IPS DF 6.9 (cell line): ENCODE data around the gene PCDHB15.
"Not testable (repeated sequence)": the region's sequence is repeated elsewhere in the genome, so short reads cannot be mapped to it uniquely, and the experiment has no call there.

Experiments used
- DNase-seq: peaks from one replicate; pipeline ENCODE4 v3.0.0-alpha.2; 2013; ENCODE audit warnings: low read depth, low spot score
- H3K27ac ChIP-seq: one replicate; pipeline ENCODE4 v1.5.1; 2013; ENCODE audit warnings: low read length, control low read depth
- H3K27me3 ChIP-seq: 2 replicates; pipeline ENCODE4 v1.6.1; 2013; ENCODE audit warnings: mild to moderate bottlenecking, low read length; ENCODE audit not compliant: control insufficient read depth, insufficient read depth
- H3K36me3 ChIP-seq: 2 replicates; pipeline ENCODE4 v1.6.1; 2013; ENCODE audit warnings: low read length; ENCODE audit not compliant: control insufficient read depth, insufficient read depth
- H3K4me1 ChIP-seq: 2 replicates; pipeline ENCODE4 v1.6.1; 2013; ENCODE audit warnings: low read length; ENCODE audit not compliant: control insufficient read depth, insufficient read depth
- H3K4me3 ChIP-seq: 2 replicates; pipeline ENCODE4 v1.5.1; 2013; ENCODE audit warnings: mild to moderate bottlenecking, low read length
- H3K9me3 ChIP-seq: 2 replicates; pipeline ENCODE4 v1.6.1; 2013; ENCODE audit warnings: low read length, inconsistent platforms; ENCODE audit not compliant: control insufficient read depth, insufficient read depth
- WGBS: extraction: QIAGEN DNeasy Blood & Tissue Kit; methylation state at CpG from one replicate; pipeline ENCODE4 v1.1.7; 2013; ENCODE audit warnings: mixed read lengths, missing lambda C conversion rate; ENCODE audit not compliant: insufficient read length, insufficient coverage; 5-methylcytosine and 5-hydroxymethylcytosine counted together

Gene PCDHB15

GRCh38 chr5:141245250-141245717 is at the start of gene PCDHB15:
PCDHB15 (plus strand) TSS chr5:141245395; CDS start chr5:141245579, 184 bp downstream.
- DNase-seq, result no peak
- H3K27me3 ChIP-seq, result no peaks in the 10 kb centered on the region
- no peaks in the 10 kb centered on the region for H3K4me1 ChIP-seq
- no CpG with 5 or more reads among the region's 16 CpGs for WGBS
- H3K36me3 ChIP-seq, result 0 out of 2 replicates have a peak, but pooled peaks cover 3% of the 10 kb centered on the region
- H3K4me3 ChIP-seq, result peak within 1 kb of the TSS; percentile 52; the same call in 1 of the 2 replicates
- H3K9me3 ChIP-seq, result no peaks in the 10 kb centered on the region
- no peak within 1 kb of the TSS for H3K27ac ChIP-seq

- no CpG with 5 or more reads among the region's 3 CpGs for WGBS
- Histone ChIP-seq H3K9me3 (no peaks in the 10 kb centered on the region), H3K4me3 (no peak overlapping the region), H3K36me3 (no peaks in the 10 kb centered on the region), H3K27ac (no peak overlapping the region), H3K4me1 (no peaks in the 10 kb centered on the region), H3K27me3 (no peaks in the 10 kb centered on the region)
- no peak for DNase-seq
Observed at GRCh38 chr5:141196363-141196762, 48.8 kb upstream of the PCDHB15 start.

- Histone ChIP-seq H3K36me3 (no peaks in the 10 kb centered on the region), H3K4me3 (no peak within 1 kb of the TSS), H3K27me3 (no peaks in the 10 kb centered on the region), H3K27ac (no peak within 1 kb of the TSS), H3K9me3 (no peaks in the 10 kb centered on the region), H3K4me1 (no peaks in the 10 kb centered on the region)
- DNase-seq, result no peak
- WGBS, result no CpG with 5 or more reads among the region's 21 CpGs
Observed at GRCh38 chr5:141199359-141200235, 45.6 kb upstream of the PCDHB15 start, which contains the start of gene PCDHB11. PCDHB11 (plus strand) TSS chr5:141199627; CDS start chr5:141199775, 148 bp downstream.

GRCh38 chr5:141201126-141201525 is 44.1 kb upstream of the PCDHB15 start:
- H3K36me3 ChIP-seq, H3K9me3 ChIP-seq, DNase-seq, H3K4me1 ChIP-seq, H3K4me3 ChIP-seq, H3K27me3 ChIP-seq, H3K27ac ChIP-seq: not testable (repeated sequence)
- no CpG with 5 or more reads among the region's 38 CpGs for WGBS

- DNase-seq, H3K4me1 ChIP-seq, H3K27me3 ChIP-seq, H3K27ac ChIP-seq, H3K9me3 ChIP-seq, H3K36me3 ChIP-seq, H3K4me3 ChIP-seq: not testable (repeated sequence)
- no CpG with 5 or more reads among the region's 35 CpGs for WGBS
Observed at GRCh38 chr5:141201646-141202045, 43.5 kb upstream of the PCDHB15 start.

- no peak for DNase-seq
- no peaks in the 10 kb centered on the region for H3K27me3 ChIP-seq
- no peaks in the 10 kb centered on the region for H3K9me3 ChIP-seq
- no CpG with 5 or more reads among the region's 11 CpGs for WGBS
- H3K27ac ChIP-seq, result no peak within 1 kb of the TSS
- no peak within 1 kb of the TSS for H3K4me3 ChIP-seq
- no peaks in the 10 kb centered on the region for H3K4me1 ChIP-seq
- no peaks in the 10 kb centered on the region for H3K36me3 ChIP-seq
Observed at GRCh38 chr5:141208478-141208877, 36.7 kb upstream of the PCDHB15 start, which contains the start of gene PCDHB12. PCDHB12 (plus strand) TSS chr5:141208719; CDS start chr5:141208908, 189 bp downstream.

GRCh38 chr5:141210281-141210680 is 34.9 kb upstream of the PCDHB15 start:
- not testable (repeated sequence) for H3K4me3 ChIP-seq, H3K4me1 ChIP-seq, DNase-seq, H3K27me3 ChIP-seq, H3K9me3 ChIP-seq, H3K27ac ChIP-seq, H3K36me3 ChIP-seq
- no CpG with 5 or more reads among the region's 39 CpGs for WGBS

- H3K4me1 ChIP-seq, H3K4me3 ChIP-seq, H3K36me3 ChIP-seq, DNase-seq, H3K9me3 ChIP-seq, H3K27me3 ChIP-seq, H3K27ac ChIP-seq: not testable (repeated sequence)
- WGBS, result no CpG with 5 or more reads among the region's 27 CpGs
Observed at GRCh38 chr5:141210849-141211248, 34.3 kb upstream of the PCDHB15 start.

- not testable (repeated sequence) for H3K9me3 ChIP-seq, H3K27ac ChIP-seq, H3K36me3 ChIP-seq, H3K4me3 ChIP-seq, H3K27me3 ChIP-seq, DNase-seq, H3K4me1 ChIP-seq
- no CpG with 5 or more reads among the region's 18 CpGs for WGBS
Observed at GRCh38 chr5:141213656-141214339, 31.4 kb upstream of the PCDHB15 start, which contains the start of gene PCDHB13. PCDHB13 (plus strand) TSS chr5:141213919; CDS start chr5:141214124, 205 bp downstream.

GRCh38 chr5:141214583-141214982 is 30.6 kb upstream of the PCDHB15 start:
- DNase-seq, H3K27me3 ChIP-seq, H3K4me3 ChIP-seq, H3K27ac ChIP-seq, H3K9me3 ChIP-seq, H3K36me3 ChIP-seq, H3K4me1 ChIP-seq: not testable (repeated sequence)
- WGBS, result no CpG with 5 or more reads among the region's 12 CpGs
